ENCODE results near the gene ZNF814.
"Not testable (repeated sequence)": the region's sequence is repeated elsewhere in the genome, so short reads cannot be mapped to it uniquely, and the experiment has no call there.

The ZNF814 gene

GRCh38 chr19:57816652-57817051 lies 72.2 kb downstream of the ZNF814 start:
- Histone ChIP-seq H3K9me3 (ENCODE audit: low read depth, low read length) (no peaks in the 10 kb centered on the region), H3K27ac (no peak overlapping the region), H3K36me3 (ENCODE audit: insufficient read depth, low read length) (peaks cover 5% of the 10 kb centered on the region; the same call in 1 of the 2 replicates), H3K9ac (ENCODE audit: insufficient read length) (no peak overlapping the region), H3K4me3 (no peak overlapping the region)
- TF ChIP-seq EZH2 (IDR thresholded peaks at IDR 0.05) (no peak), POLR2AphosphoS5 (IDR thresholded peaks at IDR 0.05; ENCODE audit: borderline replicate concordance, low read depth, low read length) (no peak), FOXP2 (optimal IDR thresholded peaks at IDR 0.05; ENCODE audit: control extremely low read depth, extremely low read length, insufficient read depth) (no peak)
- no peak for DNase-seq (ENCODE audit: low read depth, low spot score)

GRCh38 chr19:57815247-57816075 lies 73.4 kb downstream of the ZNF814 start:
- Histone ChIP-seq H3K36me3 (ENCODE audit: insufficient read depth, low read length) (peaks cover 2% of the 10 kb centered on the region; the same call in 1 of the 2 replicates), H3K4me3 (peak overlapping the region; percentile 93), H3K27ac (no peak overlapping the region), H3K9ac (ENCODE audit: insufficient read length) (no peak overlapping the region), H3K9me3 (ENCODE audit: low read depth, low read length) (no peaks in the 10 kb centered on the region)
- TF ChIP-seq POLR2AphosphoS5 (IDR thresholded peaks at IDR 0.05; ENCODE audit: borderline replicate concordance, low read depth, low read length) (no peak), EZH2 (IDR thresholded peaks at IDR 0.05) (no peak)
- DNase-seq (ENCODE audit: low read depth, low spot score) = no peak

GRCh38 chr19:57814505-57815246 lies 74.2 kb downstream of the ZNF814 start, which contains the start of gene ZNF552:
Gene ZNF552 (minus strand): TSS chr19:57814913. CDS start chr19:57814743, 170 bp downstream.
- TF ChIP-seq FOXP2 (optimal IDR thresholded peaks at IDR 0.05; ENCODE audit: control extremely low read depth, extremely low read length, insufficient read depth) = no peak
- peak; percentile 93 for TF ChIP-seq POLR2AphosphoS5 (IDR thresholded peaks at IDR 0.05; ENCODE audit: borderline replicate concordance, low read depth, low read length)
- no peak for TF ChIP-seq EZH2 (IDR thresholded peaks at IDR 0.05)
- H3K27ac ChIP-seq = no peak within 1 kb of the TSS
- peak; percentile 75 for DNase-seq (ENCODE audit: low read depth, low spot score)

GRCh38 chr19:57813919-57814504 lies 74.8 kb downstream of the ZNF814 start:
- H3K27ac ChIP-seq = no peak overlapping the region
- DNase-seq (ENCODE audit: low read depth, low spot score) = no peak

More at GRCh38 chr19:57814505-57815246, 74.2 kb downstream of the ZNF814 start, which contains the start of gene ZNF552:
- H3K4me3 ChIP-seq = peak within 1 kb of the TSS; percentile 93
- peak within 1 kb of the TSS; percentile 83 for H3K9ac ChIP-seq (ENCODE audit: insufficient read length)
- peaks cover 5% of the 10 kb centered on the region; the same call in 1 of the 2 replicates for H3K36me3 ChIP-seq (ENCODE audit: insufficient read depth, low read length)
- H3K9me3 ChIP-seq (ENCODE audit: low read depth, low read length) = no peaks in the 10 kb centered on the region

GRCh38 chr19:57812975-57813820 lies 75.6 kb downstream of the ZNF814 start:
- not testable (repeated sequence) for H3K27ac ChIP-seq; DNase-seq (ENCODE audit: low read depth, low spot score); H3K9me3 ChIP-seq (ENCODE audit: low read depth, low read length); H3K9ac ChIP-seq (ENCODE audit: insufficient read length)
- Histone ChIP-seq H3K4me3 (peak overlapping the region; percentile 93; the same call in 1 of the 2 replicates), H3K36me3 (ENCODE audit: insufficient read depth, low read length) (peaks cover 17% of the 10 kb centered on the region; the same call in 1 of the 2 replicates)

More at GRCh38 chr19:57813919-57814504, 74.8 kb downstream of the ZNF814 start:
- TF ChIP-seq FOXP2 (optimal IDR thresholded peaks at IDR 0.05; ENCODE audit: control extremely low read depth, extremely low read length, insufficient read depth) = no peak
- no peak for TF ChIP-seq POLR2AphosphoS5 (IDR thresholded peaks at IDR 0.05; ENCODE audit: borderline replicate concordance, low read depth, low read length)
- no peak for TF ChIP-seq EZH2 (IDR thresholded peaks at IDR 0.05)
- Histone ChIP-seq H3K9me3 (ENCODE audit: low read depth, low read length) (no peaks in the 10 kb centered on the region), H3K36me3 (ENCODE audit: insufficient read depth, low read length) (peaks cover 11% of the 10 kb centered on the region; the same call in 1 of the 2 replicates), H3K4me3 (peak overlapping the region; percentile 93), H3K9ac (ENCODE audit: insufficient read length) (peak overlapping the region; percentile 83)

GRCh38 chr19:57812226-57812625 lies 76.6 kb downstream of the ZNF814 start:
- no peak overlapping the region for H3K4me3 ChIP-seq

GRCh38 chr19:57810410-57811295 lies 78.2 kb downstream of the ZNF814 start:
- H3K27ac ChIP-seq; H3K9me3 ChIP-seq (ENCODE audit: low read depth, low read length); DNase-seq (ENCODE audit: low read depth, low spot score); H3K9ac ChIP-seq (ENCODE audit: insufficient read length); H3K4me3 ChIP-seq: not testable (repeated sequence)
- H3K36me3 ChIP-seq (ENCODE audit: insufficient read depth, low read length) = peaks cover 30% of the 10 kb centered on the region; the same call in 1 of the 2 replicates

More at GRCh38 chr19:57812226-57812625, 76.6 kb downstream of the ZNF814 start:
- H3K27ac ChIP-seq = no peak overlapping the region
- no peak overlapping the region for H3K9ac ChIP-seq (ENCODE audit: insufficient read length)
- DNase-seq (ENCODE audit: low read depth, low spot score) = no peak
- TF ChIP-seq EZH2 (IDR thresholded peaks at IDR 0.05) (no peak), FOXP2 (optimal IDR thresholded peaks at IDR 0.05; ENCODE audit: control extremely low read depth, extremely low read length, insufficient read depth) (no peak), POLR2AphosphoS5 (IDR thresholded peaks at IDR 0.05; ENCODE audit: borderline replicate concordance, low read depth, low read length) (no peak)
- H3K36me3 ChIP-seq (ENCODE audit: insufficient read depth, low read length) = peaks cover 27% of the 10 kb centered on the region; the same call in 1 of the 2 replicates
- H3K9me3 ChIP-seq (ENCODE audit: low read depth, low read length) = no peaks in the 10 kb centered on the region
